Kidney tubule cell (primary cell): ENCODE results near the gene OR6V1.

Experiments
- DNase-seq: peaks from one replicate; pipeline ENCODE4 v3.0.0-alpha.2; 2018; ENCODE audit warnings: low spot score

OR6V1 gene, protein sequence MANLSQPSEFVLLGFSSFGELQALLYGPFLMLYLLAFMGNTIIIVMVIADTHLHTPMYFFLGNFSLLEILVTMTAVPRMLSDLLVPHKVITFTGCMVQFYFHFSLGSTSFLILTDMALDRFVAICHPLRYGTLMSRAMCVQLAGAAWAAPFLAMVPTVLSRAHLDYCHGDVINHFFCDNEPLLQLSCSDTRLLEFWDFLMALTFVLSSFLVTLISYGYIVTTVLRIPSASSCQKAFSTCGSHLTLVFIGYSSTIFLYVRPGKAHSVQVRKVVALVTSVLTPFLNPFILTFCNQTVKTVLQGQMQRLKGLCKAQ

DNA sequence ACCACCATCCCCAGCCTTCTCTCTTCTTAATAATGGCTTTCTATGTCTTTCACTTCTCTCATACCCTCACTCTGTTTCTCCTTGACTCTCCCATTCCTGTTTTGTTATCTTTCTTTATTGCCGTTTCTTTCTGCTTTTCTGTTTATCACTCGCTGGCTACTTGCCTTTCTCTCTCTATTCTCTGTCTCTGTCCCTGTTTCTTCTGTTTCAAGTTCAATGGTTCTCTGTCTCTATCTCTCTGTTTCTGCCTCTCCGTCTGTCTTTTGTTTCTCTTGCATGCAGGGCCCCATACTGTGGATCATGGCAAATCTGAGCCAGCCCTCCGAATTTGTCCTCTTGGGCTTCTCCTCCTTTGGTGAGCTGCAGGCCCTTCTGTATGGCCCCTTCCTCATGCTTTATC lies at the start of gene OR6V1:
OR6V1 (plus strand) TSS at position 301 of the 400 bp plus-strand sequence; CDS start at position 301, 0 bp downstream.
- no peak for DNase-seq

DNA sequence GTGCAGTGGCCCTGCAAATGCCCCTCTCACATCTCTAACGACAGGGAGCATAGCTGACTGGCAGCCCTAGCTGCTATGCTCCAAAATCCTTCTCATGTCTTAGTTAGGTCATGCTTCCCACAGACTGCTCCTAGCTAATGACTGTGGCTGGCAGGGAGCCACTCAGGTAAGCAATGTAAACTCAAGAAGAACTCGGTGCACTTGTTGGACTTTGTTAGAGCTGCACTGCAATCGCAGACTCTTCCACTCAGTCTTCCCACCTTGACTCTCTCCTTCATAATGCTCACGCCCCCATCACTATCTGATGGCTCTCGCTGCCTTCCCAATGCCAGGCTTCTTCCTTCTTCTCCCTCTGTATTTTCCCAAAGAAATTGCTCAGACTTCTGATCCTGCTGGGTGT lies 49.2 kb upstream of the OR6V1 start:
- peak; percentile 6 for DNase-seq

DNA sequence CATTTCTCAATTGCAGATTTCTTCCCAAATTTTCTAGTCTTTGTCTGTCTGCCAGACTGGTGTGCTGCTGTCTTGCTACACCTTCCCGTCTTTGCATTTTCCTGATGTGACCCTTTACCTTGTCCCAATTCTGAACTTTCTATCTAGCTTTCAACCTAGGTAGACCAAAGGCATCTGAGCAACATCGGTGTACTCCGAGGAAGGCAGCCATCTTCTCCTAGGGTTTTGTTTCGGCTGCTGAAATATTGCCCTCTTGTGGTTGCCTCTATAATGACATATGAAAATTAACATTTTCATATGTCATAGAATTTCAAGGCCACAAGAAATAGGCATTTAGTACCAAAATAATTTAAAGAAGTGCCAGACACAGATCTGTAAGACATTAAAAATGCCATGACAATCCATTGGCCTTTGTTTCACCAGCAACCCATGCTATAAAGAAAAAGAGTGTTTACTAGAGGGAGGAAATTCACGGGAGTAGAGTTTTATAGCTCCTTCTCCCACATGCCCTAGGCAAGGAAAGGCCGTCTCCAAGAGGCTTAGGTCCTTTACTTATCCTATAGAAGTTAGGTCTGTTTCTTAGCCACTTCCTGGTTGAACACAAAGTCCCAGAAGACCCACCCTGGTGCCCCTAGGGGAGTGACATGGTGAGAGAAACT lies 48.6 kb upstream of the OR6V1 start:
- peak; percentile 58 for DNase-seq

DNA sequence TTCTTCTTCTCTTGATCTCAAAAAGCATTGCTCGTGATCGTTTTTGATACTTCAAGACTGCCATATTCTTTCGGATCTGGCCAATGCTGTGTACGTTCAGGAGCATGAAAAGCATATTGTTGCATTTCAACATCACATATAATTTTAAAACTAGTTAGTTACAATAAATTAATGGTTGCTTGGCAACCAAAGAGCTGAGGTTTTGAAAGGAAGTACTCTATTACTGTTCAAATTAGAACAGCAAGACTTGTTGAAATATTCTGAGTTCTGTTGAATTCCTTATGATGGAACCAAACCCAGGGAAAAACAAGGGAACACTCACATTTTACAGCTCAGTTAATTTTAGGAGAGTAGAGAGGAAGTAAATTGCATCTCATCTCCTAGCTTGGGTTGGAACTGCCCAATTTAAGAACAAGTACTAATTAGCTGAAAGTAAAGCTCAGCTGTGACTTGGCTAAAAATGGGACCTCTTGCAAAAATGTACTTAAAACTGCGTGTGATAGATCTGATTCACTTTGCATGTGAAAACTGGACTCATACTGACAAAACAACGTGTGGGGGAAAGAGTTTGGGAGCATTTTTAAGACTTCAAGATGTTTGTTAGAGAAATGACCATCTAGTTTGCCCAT lies 46.4 kb upstream of the OR6V1 start:
- DNase-seq = no peak

DNA sequence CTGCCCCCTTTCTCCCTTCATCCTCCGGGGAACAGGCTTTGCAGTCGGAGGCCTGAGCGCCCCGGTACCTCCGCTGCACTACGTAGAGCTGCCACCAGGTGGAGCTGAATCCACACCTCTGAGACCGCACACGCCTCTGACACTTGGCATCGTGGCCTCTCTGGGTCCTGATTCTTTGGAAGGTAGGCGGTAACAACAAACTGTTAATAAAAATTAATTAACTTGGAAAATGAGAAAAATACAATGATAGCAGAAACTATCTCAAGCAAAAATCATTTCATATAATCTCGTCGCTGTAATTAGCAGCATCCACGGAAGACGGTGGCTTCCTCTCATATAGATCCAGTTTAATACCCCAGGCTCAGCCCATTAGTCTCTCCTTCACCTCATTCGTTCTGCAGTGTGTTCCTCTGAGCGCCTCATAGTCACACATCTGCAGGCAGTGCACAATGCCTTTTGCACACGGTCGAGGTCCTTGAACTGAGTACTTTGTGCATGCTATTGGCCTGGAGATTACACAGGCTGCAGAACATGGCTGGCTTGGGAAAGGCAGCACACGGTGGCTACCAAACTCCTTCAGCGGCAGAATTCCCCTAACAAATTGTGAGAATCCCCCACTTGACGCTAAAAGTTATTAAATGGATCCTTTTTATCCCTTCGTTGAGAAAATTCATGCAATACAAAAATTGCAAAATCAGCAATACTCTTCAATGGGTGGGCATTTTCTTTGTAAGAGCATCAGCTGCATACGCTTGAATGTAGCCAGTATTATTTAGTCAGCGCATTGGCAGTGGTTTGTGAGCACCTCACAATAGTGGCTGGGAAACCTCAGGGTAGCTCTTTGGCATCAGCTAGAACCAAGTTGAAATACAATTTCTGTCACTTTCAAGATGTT lies 43.9 kb upstream of the OR6V1 start:
- DNase-seq = peak; percentile 62

DNA sequence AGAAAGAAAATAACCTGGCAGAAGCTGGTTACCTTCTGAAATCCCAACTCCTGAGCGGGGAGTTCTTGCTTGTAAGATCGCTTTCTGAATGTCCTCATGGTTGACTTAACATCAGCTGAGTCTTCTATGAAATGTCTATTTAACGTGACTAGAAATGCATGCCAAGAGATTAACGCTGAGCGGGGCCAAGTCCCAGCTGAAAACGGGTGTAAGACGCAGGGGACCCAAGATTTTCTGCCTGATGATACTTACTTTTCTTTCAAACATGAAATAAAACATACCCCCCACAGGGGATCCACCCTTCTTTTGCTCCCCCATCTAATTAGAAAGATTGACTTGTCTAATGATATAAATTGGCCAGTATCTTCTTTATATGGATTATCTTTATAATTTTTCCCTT lies 40.1 kb upstream of the OR6V1 start:
- DNase-seq = no peak

DNA sequence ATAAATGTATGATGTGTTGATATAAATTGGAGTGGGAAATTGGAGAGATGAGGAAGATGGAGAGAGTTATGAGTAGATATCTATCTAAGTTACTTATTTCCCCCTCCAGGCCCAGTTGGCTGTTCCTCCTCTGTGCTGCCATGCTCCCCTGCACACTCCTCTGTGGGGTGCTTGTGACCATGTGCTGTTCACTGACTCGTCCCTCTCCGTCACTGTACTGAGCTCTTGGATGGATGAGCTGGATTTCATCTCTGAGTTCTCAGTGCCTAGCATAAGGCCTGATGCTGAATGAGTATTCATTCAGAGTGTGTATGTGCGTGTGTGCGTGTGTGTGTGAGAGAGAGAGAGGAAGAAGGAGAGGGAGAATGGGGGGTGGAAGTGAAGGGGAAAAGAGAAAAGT lies 39.7 kb upstream of the OR6V1 start:
- peak; percentile 66 for DNase-seq

DNA sequence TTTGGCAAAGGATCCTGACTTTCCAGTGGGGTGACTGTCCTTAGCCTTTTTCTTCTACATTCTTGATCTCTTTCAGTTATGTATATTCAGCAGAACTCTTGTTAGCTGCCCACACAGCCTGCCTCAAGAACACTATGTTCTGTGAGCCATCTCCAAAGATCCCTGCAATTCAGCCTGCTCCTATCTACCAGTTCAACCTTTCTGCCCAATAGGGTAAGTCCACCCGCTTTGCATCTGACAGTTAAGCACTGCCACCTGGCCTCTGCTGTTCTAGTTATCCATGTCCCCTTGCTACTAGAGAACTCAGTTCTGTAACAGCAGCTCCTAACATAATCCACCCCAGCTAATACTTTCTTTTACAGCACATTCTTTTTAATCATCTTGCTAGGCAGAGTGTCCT lies 38.7 kb upstream of the OR6V1 start:
- DNase-seq = no peak

DNA sequence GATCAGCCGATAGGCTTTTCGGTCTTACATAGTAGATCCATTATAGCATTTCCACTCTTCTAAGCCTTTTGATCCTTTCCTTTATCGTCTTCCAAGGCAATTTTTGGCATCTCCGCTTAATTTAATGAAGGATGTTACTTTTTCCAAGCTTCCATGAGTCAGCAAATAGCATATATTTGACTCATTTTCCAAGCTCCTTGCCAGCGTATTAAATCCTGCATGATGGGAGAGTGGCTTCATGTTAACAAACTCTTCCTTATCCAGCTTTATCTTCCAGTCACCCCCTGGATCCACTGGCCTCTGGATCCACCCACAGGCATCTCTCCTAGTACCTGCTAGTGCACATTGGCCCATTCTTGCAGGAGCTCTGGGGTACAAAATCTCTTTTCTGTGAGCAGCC lies 38.2 kb upstream of the OR6V1 start:
- peak; percentile 41 for DNase-seq

DNA sequence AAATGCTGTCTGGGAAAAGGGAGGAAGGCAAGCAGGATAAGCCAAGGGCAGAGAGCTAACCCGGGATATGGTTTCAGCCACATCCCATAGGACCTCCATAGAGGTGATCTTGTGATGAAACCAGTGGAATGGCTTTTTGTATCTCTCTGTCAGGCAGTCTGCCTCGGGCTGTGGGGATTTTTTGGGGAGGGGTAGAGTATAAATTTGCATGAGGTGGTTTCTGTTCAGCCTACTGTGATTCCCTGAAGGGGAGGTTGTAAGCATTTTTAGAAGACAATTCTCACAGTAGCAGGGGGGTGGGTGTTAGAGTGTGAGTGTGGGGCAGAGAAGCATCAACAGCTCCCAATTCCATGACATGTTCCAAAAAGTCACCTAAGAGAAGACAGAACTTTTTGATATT lies 37.1 kb upstream of the OR6V1 start:
- no peak for DNase-seq

DNA sequence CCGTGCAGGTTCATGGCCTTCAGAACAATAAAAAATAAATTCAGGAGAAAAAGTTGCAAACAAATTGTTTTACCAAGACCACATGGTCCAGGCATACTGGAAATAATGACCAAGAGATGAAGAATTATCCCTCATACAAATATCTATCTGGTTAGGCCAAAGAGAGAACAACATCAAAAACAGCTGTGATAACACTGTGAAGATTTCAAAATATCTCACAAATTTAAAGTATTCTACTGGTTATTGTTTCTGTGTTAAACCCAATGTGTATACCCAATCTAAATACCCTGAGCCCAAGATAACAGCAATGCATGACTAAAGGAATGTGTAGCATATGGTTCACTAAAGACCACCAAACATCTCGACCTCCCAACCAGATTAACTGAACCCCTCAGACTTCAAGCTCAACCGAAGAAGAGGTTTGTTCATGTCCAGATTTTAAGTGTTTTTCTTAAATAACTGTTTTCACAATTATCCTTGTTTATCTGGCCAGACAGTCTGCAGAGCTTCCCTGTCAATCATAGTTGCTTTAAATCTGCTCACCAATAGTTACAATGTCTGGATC lies 36.1 kb upstream of the OR6V1 start:
- no peak for DNase-seq

DNA sequence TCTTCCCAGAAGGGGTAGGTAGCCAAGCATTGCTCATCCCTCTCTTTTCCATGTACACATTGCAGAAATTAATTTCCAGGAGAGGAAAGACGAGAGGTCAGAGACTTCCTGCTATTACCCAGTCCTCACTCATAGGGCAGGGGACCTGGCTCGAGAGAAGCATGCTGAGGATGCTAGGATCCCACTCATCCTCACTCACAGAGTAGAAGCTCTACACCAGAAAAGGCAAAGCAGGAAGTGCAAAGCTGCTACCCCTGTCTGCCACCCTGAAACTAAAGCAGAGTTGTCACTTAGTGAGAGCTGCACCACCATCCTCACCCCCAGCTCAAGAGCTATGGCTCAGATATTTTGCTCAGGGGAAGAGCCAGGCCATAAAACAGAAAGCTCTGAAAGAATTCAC lies 35.1 kb upstream of the OR6V1 start:
- no peak for DNase-seq

DNA sequence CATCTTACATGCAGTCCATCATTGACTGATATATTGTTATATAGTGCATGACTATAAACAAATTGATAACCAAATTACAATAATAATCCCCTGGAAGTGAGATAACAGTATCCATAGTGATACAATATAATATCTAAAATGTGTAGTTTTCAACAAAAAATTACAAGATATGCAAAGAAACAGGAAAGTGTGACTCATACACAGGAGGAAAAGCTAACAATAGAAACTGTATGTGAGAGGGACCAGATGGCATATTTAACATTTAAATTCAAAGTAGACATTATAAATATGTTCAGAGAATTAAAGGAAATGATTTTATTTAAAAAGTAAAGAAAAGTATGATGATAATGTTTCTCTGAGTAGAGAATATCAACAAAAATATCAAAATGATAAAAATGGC lies 33.2 kb upstream of the OR6V1 start:
- DNase-seq = no peak

DNA sequence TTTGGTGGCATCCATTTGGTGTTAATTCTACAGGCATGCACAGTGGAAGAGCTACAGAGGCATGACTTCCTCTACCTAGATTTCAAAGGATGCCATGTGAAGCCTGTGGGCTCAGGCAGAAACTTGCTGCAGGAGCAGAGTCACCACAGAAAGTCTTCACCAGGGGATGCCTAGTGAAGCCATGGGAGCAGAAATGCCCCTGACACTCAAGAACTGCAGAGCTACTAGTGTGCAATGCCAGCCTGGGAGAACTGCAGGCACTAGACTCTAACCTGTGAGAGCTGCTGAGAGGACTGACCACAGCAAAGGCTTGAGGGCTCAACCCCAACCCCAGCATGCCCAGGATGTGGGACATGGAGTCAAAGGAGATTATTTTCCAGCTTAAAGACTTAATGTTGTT lies 29.1 kb upstream of the OR6V1 start:
- DNase-seq = no peak

DNA sequence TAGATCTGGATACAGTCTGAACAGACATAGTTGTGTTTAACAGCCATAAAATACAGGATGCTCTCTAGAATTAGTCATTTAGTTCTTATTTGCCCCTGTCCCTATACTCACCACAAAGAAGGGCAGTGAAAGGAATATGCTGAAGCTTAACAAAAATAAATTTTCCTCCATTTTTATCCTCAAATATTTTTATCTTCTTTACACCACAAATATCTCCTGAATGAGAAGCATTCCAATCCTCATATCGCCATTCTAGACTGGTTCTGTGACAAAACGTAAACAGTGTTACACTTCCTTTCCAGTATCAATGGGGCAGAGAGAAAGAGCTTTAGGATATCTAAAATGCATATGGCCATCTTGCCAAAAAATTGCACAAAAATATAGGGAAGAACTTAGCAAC lies 26.8 kb upstream of the OR6V1 start:
- no peak for DNase-seq

DNA sequence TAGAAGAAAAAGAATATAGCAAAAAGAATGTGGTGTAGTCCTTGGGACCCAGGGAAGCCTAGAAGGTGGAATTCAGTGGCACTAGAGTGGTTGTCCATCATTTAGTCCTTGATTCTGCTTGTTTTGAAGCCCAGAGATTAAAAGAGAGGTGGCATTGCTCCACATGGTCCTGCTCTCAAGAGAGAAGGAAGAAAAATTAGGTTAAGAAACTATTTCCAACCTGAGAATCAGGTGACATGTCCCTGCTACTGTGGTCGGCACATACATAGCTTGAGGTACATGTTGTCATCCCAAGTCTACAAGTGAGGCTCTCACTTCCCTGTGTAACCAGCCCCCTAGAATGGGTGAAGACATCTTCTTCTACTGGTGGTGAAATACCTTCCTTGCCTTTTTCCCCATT lies 25.1 kb upstream of the OR6V1 start, which contains the start of gene OR9A2:
OR9A2 (minus strand) TSS at position 101 of the 400 bp plus-strand sequence; CDS start at position 101, 0 bp downstream.
- no peak for DNase-seq

DNA sequence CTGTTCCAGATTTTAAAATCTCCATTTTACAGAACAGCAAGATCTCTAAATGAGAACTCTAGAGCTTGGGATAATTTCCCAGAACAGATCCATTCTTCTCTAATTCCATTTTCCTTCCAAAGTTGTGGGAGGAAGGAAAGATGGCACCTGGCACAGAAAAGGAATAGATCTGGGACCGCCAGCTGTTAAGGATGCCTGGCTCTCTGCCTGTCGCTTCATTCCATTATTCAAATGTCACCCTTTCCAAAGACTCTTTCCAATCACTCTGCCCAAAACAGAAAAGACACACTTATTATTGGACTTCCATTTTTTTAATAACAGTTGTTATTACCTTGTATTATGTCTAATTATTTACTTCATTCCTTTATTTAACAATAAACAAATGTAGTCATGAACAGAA lies 24.5 kb upstream of the OR6V1 start:
- DNase-seq = no peak

DNA sequence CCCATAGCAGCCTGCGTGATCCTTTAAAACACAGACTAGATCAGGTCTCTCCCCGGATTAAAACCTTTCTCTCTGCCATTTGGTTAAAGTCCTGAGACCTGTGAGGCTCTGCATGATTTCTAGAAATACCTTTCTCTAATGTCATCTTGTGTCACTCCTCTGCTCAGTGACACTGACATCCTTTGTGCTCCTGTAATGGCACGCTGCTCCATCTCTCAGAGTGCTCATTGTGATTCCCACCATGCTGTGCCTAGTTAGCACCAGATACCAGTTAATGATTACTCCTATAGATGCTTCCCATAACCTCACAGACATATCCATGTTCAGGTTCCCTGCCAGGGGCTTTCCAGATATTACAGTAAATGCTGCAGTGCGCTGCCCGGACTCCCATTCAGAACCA lies 13.5 kb upstream of the OR6V1 start:
- no peak for DNase-seq

DNA sequence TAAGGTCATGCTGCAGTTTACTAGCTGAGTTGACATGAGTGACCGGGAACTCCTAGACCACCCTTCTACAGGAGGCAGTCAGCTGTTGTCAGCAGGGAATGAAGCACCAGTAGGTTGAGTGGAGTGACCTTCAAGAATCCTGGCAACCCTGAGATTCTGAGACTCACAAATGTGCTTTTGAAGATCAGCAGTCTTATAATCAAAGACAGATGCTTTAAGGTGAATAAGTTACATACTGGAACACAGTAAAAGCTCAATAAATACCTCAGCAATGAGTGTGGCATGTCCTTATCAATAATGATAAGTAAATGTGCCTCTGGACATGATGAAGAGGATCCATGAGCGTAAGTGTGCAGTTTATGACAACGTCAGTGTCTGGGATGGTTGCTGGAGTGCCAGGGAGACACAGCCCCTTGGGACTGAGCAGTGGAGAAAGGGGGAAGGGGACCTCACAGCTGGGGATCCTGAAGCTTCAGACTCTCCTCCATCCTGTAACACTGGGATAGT lies 11.9 kb upstream of the OR6V1 start:
- DNase-seq = no peak

DNA sequence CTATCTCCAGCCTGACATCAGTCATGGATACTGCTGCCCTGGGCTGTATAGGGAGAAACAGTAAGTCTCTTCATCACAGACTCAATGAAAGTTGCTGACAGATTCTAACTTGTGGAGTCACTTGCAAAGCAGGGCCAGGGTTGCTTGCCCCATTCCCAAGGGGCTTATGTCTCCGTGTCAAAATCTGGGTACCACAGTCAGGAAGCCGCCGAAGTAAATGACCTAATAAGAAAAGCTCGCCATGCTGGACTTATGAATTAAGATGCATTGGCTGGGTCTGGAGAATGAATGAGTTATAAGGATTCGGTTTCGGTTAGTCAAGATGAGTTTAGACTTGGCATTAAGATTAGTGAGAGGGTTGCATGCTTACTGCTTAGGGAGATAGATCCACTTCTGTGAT lies 10.8 kb upstream of the OR6V1 start:
- no peak for DNase-seq

DNA sequence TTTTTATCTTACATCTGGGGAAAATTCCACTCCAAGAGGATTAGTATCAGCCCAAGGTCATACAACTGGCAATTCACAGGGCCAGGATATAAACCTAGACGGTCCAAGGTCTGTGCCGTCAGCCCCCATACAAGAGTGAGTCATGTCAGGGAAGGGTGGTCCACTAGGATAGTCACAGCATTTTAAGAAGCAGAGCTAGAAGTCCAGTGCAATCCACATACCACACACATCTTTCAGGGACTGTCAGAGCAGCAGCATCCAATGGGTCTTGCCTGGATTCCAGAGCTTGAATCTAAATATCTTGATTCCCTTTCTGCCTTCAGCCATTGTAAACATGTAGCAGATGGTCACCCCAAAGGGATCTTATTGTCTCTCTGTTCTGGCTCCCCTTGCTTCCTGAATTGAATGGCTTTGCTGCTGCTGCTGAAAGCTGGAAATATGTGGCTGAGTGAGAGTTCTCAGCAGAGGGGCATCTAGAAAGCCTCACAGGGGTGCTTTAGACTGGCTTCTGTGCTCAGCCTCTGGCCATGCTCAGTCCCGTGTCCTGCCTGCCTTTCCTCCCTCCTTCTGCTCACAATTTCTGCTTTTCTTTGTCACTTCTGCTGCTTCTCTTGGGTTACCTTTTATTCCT lies 9.9 kb upstream of the OR6V1 start:
- DNase-seq = no peak
